ENCODE data around the gene CDR2L. TPM values are rescaled to one million over a fixed set of nuclear protein-coding genes. Genes with fewer than 3 reads are reported as not detected.

Gene CDR2L
- polyA plus RNA-seq, 1 of the 3 experiments (the other 2 are of a cell fraction): 21.2 TPM

GRCh38 chr17:74998783-74999182, 11.4 kb downstream of the CDR2L start:
- CTCF ChIA-PET: interaction anchor here (0.9 to 19.8 kb wide), 5 partner anchors 10 to 133 kb away, joined by 3 to 295 read pairs (median 5); no protein-coding TSS in a partner anchor
- Histone ChIP-seq H3K27me3 (ENCODE audit: insufficient read depth) (no peaks in the 10 kb centered on the region), H3K79me2 (ENCODE audit: insufficient read depth) (peaks cover 44% of the 10 kb centered on the region), H3K9me2 (no peaks in the 10 kb centered on the region), H3K9ac (no peak overlapping the region), H3K4me1 (ENCODE audit: control insufficient read depth in 1 of 2, insufficient read depth in 2 of 2, low read depth in 1 of 2, low read length in 1 of 2) (no peaks in the 10 kb centered on the region; a peak in 1 of 4 replicates), H3K4me3 (ENCODE audit: low read depth in 2 of 2, low read length in 1 of 2) (no peak overlapping the region), H3K9me3 (no peaks in the 10 kb centered on the region), H3K36me3 (replicated peaks in 1 of 2; ENCODE audit: control insufficient read depth in 1 of 2, insufficient read depth in 2 of 2, low read length in 1 of 2) (peaks cover 28 to 31% of the 10 kb centered on the region in 2 experiments), H3F3A (replicated peaks; ENCODE audit: insufficient read depth) (no peaks in the 10 kb centered on the region), H4K20me1 (ENCODE audit: insufficient read depth) (no peaks in the 10 kb centered on the region), H2AFZ (ENCODE audit: low read depth) (no peak overlapping the region), H3K4me2 (no peak overlapping the region), H3K27ac (ENCODE audit: low read depth in 2 of 2, low read length in 1 of 2) (no peak overlapping the region; a peak in 1 of 4 replicates)
- POLR2A ChIA-PET: interaction anchor here (0.6 to 1.3 kb wide), 6 partner anchors 10 to 1752 kb away, joined by 3 to 5 read pairs (median 4); partner anchors contain the start of genes CDR2L and MRPL58
- no peak for DNase-seq
- TF ChIP-seq PBX3 (IDR thresholded peaks at IDR 0.05) (no peak), MXI1 (IDR thresholded peaks at IDR 0.05; ENCODE audit: low read depth, low read length) (no peak), TEAD4 (IDR thresholded peaks at IDR 0.05; ENCODE audit: borderline replicate concordance, insufficient read depth) (no peak), CHD2 (IDR thresholded peaks at IDR 0.05; ENCODE audit: low read length, partially characterized antibody) (no peak)
- WGBS (ENCODE audit: low lambda C conversion rate): 93% methylated on average over 6 of the region's 6 CpGs

- no peaks in the 10 kb centered on the region for H3K9me3 ChIP-seq
- CTCF ChIA-PET: interaction anchor here (0.9 to 19.8 kb wide), 5 partner anchors 11 to 134 kb away, joined by 3 to 295 read pairs (median 5); no protein-coding TSS in a partner anchor
Observed at GRCh38 chr17:74999523-74999922, 12.1 kb downstream of the CDR2L start.

More at GRCh38 chr17:74999523-74999922, 12.1 kb downstream of the CDR2L start:
- Histone ChIP-seq H3K79me2 (ENCODE audit: insufficient read depth) (peaks cover 36% of the 10 kb centered on the region), H3F3A (replicated peaks; ENCODE audit: insufficient read depth) (no peaks in the 10 kb centered on the region), H2AFZ (ENCODE audit: low read depth) (no peak overlapping the region), H3K27me3 (ENCODE audit: insufficient read depth) (no peaks in the 10 kb centered on the region), H3K4me1 (ENCODE audit: control insufficient read depth in 1 of 2, insufficient read depth in 2 of 2, low read depth in 1 of 2, low read length in 1 of 2) (no peaks in the 10 kb centered on the region), H3K9ac (no peak overlapping the region), H3K4me2 (no peak overlapping the region), H3K9me2 (no peaks in the 10 kb centered on the region), H3K4me3 (ENCODE audit: low read depth in 2 of 2, low read length in 1 of 2) (no peak overlapping the region), H4K20me1 (ENCODE audit: insufficient read depth) (no peaks in the 10 kb centered on the region), H3K27ac (ENCODE audit: low read depth in 2 of 2, low read length in 1 of 2) (no peak overlapping the region), H3K36me3 (replicated peaks in 1 of 2; ENCODE audit: control insufficient read depth in 1 of 2, insufficient read depth in 2 of 2, low read length in 1 of 2) (peaks cover 30 to 31% of the 10 kb centered on the region in 2 experiments)
- WGBS (ENCODE audit: low lambda C conversion rate): 80% methylated on average over 4 of the region's 4 CpGs
- TF ChIP-seq FOXM1 (IDR thresholded peaks at IDR 0.05; ENCODE audit: low read depth) (no peak), FOXJ3 (CRISPR knock-in tag; IDR thresholded peaks at IDR 0.05) (no peak), YY1 (IDR thresholded peaks at IDR 0.05; ENCODE audit: low read depth) (no peak), MAX (IDR thresholded peaks at IDR 0.05; ENCODE audit: low read depth) (no peak), EZH2phosphoT487 (IDR thresholded peaks at IDR 0.05; ENCODE audit: borderline replicate concordance, low read depth) (no peak), POLR2AphosphoS5 (IDR thresholded peaks at IDR 0.05; ENCODE audit: low read depth, low read length) (no peak), GATA2 (CRISPR knock-in tag; IDR thresholded peaks at IDR 0.05) (no peak), TCF12 (IDR thresholded peaks at IDR 0.05) (no peak), SIN3A (IDR thresholded peaks at IDR 0.05; ENCODE audit: borderline replicate concordance, low read depth, low read length) (no peak), RFX5 (IDR thresholded peaks at IDR 0.05; ENCODE audit: low read length) (no peak), RCOR1 (IDR thresholded peaks at IDR 0.05; ENCODE audit: low read length) (no peak), ZBTB33 (IDR thresholded peaks at IDR 0.05; ENCODE audit: borderline replicate concordance, low read depth) (no peak), ELF1 (IDR thresholded peaks at IDR 0.05) (no peak), CTCF (IDR thresholded peaks at IDR 0.05) (no peak), TEAD4 (IDR thresholded peaks at IDR 0.05; ENCODE audit: borderline replicate concordance, insufficient read depth) (no peak), MXI1 (IDR thresholded peaks at IDR 0.05; ENCODE audit: low read depth, low read length) (no peak)
- POLR2A ChIA-PET: interaction anchor here (0.6 to 1.3 kb wide), 8 partner anchors 9 to 183 kb away, joined by 3 to 6 read pairs (median 4); partner anchors contain the start of genes CDR2L and MRPL58
- DNase-seq: no peak
